Fibroblast of upper back skin (primary cell): ENCODE measurements around the gene ETNPPL.

Source experiments
- DNase-seq: peaks from one replicate; pipeline ENCODE4 v3.0.0-alpha.2; 2013

Gene ETNPPL

GRCh38 chr4:108694423-108694822 is 68.4 kb downstream of the ETNPPL start:
- DNase-seq, result no peak

DNA sequence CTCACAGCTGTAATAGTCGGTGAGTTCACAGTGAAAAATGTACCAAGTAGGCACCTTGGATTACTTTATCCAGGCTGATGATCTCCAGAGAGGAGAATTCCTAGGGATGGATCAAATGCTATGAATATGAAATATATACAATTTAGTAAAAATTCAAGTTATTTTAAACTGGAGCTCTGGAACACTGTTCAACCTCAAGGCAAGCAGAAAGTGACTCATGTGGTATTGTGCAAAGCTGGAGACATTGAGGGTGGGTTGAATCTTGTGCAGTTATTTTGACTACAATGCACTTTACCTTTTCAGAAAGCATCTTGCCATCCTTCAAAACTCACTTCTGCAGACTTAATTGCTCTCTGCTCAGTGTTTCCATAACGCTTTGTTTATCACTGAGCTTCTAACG is 69.0 kb downstream of the ETNPPL start:
- peak; percentile 31 for DNase-seq

GRCh38 chr4:108693211-108693610 is 69.6 kb downstream of the ETNPPL start:
- no peak for DNase-seq
